ENCODE results near the gene TNN. TPM values are rescaled to one million over a fixed set of nuclear protein-coding genes. Genes with fewer than 3 reads are reported as not detected.
A peak's percentile ranks its signal among the peaks of the same experiment; 100 is the strongest.

The TNN gene
- total and polyA plus RNA-seq, 2 experiments from 2014 or later, result 0.18 to 0.31 TPM

DNA sequence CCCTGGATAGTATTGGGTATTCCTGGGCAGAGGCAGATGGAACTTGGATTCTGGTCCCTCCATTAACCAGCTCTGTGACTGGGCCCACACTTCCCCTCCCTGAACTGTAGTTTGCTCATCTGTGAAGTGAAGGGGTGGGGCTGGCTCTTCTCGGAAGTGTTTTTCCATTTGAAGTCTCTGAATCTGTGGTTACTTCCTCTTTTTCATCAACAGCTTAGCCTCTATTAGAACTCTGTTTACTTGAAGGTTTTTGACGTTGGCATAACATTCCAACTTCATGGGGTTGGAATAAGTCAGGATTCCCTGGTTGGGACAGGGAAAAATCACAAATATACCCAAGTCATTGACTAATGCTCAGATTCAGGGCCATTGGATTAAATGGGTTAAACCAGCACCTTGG lies 121.3 kb downstream of the TNN start (continued):
- TF ChIP-seq, protein P1, sequence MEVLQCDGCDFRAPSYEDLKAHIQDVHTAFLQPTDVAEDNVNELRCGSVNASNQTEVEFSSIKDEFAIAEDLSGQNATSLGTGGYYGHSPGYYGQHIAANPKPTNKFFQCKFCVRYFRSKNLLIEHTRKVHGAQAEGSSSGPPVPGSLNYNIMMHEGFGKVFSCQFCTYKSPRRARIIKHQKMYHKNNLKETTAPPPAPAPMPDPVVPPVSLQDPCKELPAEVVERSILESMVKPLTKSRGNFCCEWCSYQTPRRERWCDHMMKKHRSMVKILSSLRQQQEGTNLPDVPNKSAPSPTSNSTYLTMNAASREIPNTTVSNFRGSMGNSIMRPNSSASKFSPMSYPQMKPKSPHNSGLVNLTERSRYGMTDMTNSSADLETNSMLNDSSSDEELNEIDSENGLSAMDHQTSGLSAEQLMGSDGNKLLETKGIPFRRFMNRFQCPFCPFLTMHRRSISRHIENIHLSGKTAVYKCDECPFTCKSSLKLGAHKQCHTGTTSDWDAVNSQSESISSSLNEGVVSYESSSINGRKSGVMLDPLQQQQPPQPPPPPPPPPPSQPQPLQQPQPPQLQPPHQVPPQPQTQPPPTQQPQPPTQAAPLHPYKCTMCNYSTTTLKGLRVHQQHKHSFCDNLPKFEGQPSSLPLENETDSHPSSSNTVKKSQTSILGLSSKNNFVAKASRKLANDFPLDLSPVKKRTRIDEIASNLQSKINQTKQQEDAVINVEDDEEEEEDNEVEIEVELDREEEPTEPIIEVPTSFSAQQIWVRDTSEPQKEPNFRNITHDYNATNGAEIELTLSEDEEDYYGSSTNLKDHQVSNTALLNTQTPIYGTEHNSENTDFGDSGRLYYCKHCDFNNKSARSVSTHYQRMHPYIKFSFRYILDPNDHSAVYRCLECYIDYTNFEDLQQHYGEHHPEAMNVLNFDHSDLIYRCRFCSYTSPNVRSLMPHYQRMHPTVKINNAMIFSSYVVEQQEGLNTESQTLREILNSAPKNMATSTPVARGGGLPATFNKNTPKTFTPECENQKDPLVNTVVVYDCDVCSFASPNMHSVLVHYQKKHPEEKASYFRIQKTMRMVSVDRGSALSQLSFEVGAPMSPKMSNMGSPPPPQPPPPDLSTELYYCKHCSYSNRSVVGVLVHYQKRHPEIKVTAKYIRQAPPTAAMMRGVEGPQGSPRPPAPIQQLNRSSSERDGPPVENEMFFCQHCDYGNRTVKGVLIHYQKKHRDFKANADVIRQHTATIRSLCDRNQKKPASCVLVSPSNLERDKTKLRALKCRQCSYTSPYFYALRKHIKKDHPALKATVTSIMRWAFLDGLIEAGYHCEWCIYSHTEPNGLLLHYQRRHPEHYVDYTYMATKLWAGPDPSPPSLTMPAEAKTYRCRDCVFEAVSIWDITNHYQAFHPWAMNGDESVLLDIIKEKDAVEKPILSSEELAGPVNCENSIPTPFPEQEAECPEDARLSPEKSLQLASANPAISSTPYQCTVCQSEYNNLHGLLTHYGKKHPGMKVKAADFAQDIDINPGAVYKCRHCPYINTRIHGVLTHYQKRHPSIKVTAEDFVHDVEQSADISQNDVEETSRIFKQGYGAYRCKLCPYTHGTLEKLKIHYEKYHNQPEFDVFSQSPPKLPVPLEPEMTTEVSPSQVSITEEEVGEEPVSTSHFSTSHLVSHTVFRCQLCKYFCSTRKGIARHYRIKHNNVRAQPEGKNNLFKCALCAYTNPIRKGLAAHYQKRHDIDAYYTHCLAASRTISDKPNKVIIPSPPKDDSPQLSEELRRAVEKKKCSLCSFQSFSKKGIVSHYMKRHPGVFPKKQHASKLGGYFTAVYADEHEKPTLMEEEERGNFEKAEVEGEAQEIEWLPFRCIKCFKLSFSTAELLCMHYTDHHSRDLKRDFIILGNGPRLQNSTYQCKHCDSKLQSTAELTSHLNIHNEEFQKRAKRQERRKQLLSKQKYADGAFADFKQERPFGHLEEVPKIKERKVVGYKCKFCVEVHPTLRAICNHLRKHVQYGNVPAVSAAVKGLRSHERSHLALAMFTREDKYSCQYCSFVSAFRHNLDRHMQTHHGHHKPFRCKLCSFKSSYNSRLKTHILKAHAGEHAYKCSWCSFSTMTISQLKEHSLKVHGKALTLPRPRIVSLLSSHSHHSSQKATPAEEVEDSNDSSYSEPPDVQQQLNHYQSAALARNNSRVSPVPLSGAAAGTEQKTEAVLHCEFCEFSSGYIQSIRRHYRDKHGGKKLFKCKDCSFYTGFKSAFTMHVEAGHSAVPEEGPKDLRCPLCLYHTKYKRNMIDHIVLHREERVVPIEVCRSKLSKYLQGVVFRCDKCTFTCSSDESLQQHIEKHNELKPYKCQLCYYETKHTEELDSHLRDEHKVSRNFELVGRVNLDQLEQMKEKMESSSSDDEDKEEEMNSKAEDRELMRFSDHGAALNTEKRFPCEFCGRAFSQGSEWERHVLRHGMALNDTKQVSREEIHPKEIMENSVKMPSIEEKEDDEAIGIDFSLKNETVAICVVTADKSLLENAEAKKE (CRISPR knock-in tag; IDR thresholded peaks at IDR 0.05), result no peak

DNA sequence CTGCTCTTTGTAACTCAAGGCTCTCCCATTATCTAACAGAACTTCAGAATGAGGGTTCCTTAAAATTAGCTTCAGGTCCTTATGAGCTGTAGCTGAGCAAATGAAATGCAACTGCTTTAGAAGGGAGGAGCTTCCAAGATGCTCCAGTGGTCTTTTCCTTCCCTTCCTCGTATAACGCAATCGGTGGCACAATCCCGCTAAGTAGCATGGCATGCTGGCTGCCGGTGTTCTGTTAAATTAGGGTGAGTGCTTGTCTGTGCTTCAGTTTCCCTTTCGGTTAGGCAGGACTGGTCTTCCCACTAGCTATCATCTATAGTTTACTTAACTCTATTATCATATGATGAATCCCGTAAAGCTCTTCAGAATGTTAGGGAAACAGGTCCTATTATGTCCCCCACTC lies 124.0 kb downstream of the TNN start:
- H3K4me1 ChIP-seq (ENCODE audit: insufficient read depth), result peaks cover 11% of the 10 kb centered on the region; the same call in 1 of the 2 replicates
- no peaks in the 10 kb centered on the region for H3K36me3 Mint-ChIP-seq (ENCODE audit: low read depth)
- ATAC-seq, result peak; percentile 19
- H4K20me1 ChIP-seq (replicated peaks; ENCODE audit: insufficient read depth), result no peaks in the 10 kb centered on the region
- H3K27me3 Mint-ChIP-seq (ENCODE audit: insufficient read depth, low read depth, poor library complexity), result peaks cover 18% of the 10 kb centered on the region
- TF ChIP-seq, protein P2, sequence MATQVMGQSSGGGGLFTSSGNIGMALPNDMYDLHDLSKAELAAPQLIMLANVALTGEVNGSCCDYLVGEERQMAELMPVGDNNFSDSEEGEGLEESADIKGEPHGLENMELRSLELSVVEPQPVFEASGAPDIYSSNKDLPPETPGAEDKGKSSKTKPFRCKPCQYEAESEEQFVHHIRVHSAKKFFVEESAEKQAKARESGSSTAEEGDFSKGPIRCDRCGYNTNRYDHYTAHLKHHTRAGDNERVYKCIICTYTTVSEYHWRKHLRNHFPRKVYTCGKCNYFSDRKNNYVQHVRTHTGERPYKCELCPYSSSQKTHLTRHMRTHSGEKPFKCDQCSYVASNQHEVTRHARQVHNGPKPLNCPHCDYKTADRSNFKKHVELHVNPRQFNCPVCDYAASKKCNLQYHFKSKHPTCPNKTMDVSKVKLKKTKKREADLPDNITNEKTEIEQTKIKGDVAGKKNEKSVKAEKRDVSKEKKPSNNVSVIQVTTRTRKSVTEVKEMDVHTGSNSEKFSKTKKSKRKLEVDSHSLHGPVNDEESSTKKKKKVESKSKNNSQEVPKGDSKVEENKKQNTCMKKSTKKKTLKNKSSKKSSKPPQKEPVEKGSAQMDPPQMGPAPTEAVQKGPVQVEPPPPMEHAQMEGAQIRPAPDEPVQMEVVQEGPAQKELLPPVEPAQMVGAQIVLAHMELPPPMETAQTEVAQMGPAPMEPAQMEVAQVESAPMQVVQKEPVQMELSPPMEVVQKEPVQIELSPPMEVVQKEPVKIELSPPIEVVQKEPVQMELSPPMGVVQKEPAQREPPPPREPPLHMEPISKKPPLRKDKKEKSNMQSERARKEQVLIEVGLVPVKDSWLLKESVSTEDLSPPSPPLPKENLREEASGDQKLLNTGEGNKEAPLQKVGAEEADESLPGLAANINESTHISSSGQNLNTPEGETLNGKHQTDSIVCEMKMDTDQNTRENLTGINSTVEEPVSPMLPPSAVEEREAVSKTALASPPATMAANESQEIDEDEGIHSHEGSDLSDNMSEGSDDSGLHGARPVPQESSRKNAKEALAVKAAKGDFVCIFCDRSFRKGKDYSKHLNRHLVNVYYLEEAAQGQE (IDR thresholded peaks at IDR 0.05; ENCODE audit: unreplicated experiment), result no peak
- TF ChIP-seq STAT1 (IDR thresholded peaks at IDR 0.05; ENCODE audit: unreplicated experiment), result no peak
- TF ChIP-seq, protein P1 (CRISPR knock-in tag; IDR thresholded peaks at IDR 0.05), result no peak
- TF ChIP-seq JUNB (IDR thresholded peaks at IDR 0.05; ENCODE audit: unreplicated experiment), result no peak
- no peak for TF ChIP-seq CREB1 (CRISPR knock-in tag; IDR thresholded peaks at IDR 0.05; ENCODE audit: low read depth)
- peak; percentile 37 for DNase-seq (ENCODE audit: low spot score)
- peak overlapping the region; percentile 86 for H3K4me2 ChIP-seq
- H3K36me3 ChIP-seq (ENCODE audit: insufficient read depth), result no peaks in the 10 kb centered on the region
- H3K79me2 ChIP-seq (replicated peaks; ENCODE audit: insufficient read depth), result no peaks in the 10 kb centered on the region
- H3K4me1 Mint-ChIP-seq, result no peaks in the 10 kb centered on the region
- H3K27ac Mint-ChIP-seq, result no peak overlapping the region
- no peak overlapping the region for H3K27ac ChIP-seq (ENCODE audit: low read depth)
- H2AFZ ChIP-seq, result peak overlapping the region; percentile 98
- peaks cover 7% of the 10 kb centered on the region; the same call in 1 of the 2 replicates for H3F3A ChIP-seq (replicated peaks; ENCODE audit: low read depth)
- no peaks in the 10 kb centered on the region for H3K9me2 ChIP-seq (ENCODE audit: insufficient read depth)
- peak overlapping the region; percentile 87 for H3K4me3 Mint-ChIP-seq
- peak overlapping the region; percentile 62 for H3K4me3 ChIP-seq
- peaks cover 31% of the 10 kb centered on the region for H3K27me3 ChIP-seq (ENCODE audit: insufficient read depth)
- no peaks in the 10 kb centered on the region for H3K9me3 Mint-ChIP-seq

Data from GM23338 (cell line).